Keratinocyte (primary cell): ENCODE data around the gene LFNG. TPM values are rescaled to one million over a fixed set of nuclear protein-coding genes. Genes with fewer than 3 reads are reported as not detected.

Experiments
- DNase-seq: peaks from one replicate; pipeline ENCODE4 v3.0.0-alpha.2; 2011; ENCODE audit warnings: low read depth, missing footprints, low spot score
- FAIRE-seq: peaks from 2 replicates; lab custom pipeline; 2011; peaks lifted over from hg19 to GRCh38; lab: Jason Lieb, UNC
- H2AFZ ChIP-seq: 2 replicates; pipeline ENCODE4 v1.6.0; 2012; ENCODE audit warnings: low read length, control low read depth, inconsistent platforms; ENCODE audit not compliant: control insufficient read depth
- H3K27ac ChIP-seq: 2 replicates; pipeline ENCODE4 v1.5.1; 2011; ENCODE audit warnings: low read length; ENCODE audit not compliant: control insufficient read depth, insufficient read depth
- H3K27me3 ChIP-seq: 3 replicates; pipeline ENCODE4 v1.6.0; 2011; ENCODE audit warnings: low read length; ENCODE audit not compliant: control insufficient read depth, insufficient read depth; ENCODE audit errors: extremely low read depth
- H3K36me3 ChIP-seq, 2 experiments: 2 replicates in 1 of 2; 3 replicates in 1 of 2; pipeline ENCODE4 v1.5.1; 2011; ENCODE audit warnings: low read length in 2 of 2, mild to moderate bottlenecking in 1 of 2; ENCODE audit not compliant: control insufficient read depth in 2 of 2, insufficient read depth in 2 of 2; ENCODE audit errors: extremely low read depth in 1 of 2
- H3K4me1 ChIP-seq: 3 replicates; pipeline ENCODE4 v1.5.1; 2011; ENCODE audit warnings: low read length; ENCODE audit not compliant: control insufficient read depth, insufficient read depth; ENCODE audit errors: extremely low read depth
- H3K4me2 ChIP-seq: 3 replicates; pipeline ENCODE4 v1.6.0; 2011; ENCODE audit warnings: low read depth, low read length; ENCODE audit not compliant: control insufficient read depth, insufficient read depth; ENCODE audit errors: extremely low read depth
- H3K4me3 ChIP-seq, 3 experiments: fragments of 200-600 bp in 1 of 3; sonication (generic) in 1 of 3; 2 replicates in 2 of 3; 3 replicates in 1 of 3; pipeline ENCODE4 v1.5.1; 2011 to 2016; ENCODE audit warnings: low read length in 3 of 3, mild to moderate bottlenecking in 3 of 3, control low read depth in 2 of 3, inconsistent platforms in 1 of 3, low read depth in 1 of 3, mixed read lengths in 1 of 3, mixed run types in 1 of 3, moderate library complexity in 1 of 3; ENCODE audit not compliant: control insufficient read depth in 2 of 3, insufficient read depth in 2 of 3; ENCODE audit errors: extremely low read depth in 1 of 3
- H3K79me2 ChIP-seq: 2 replicates; pipeline ENCODE4 v1.6.0; 2012; ENCODE audit warnings: low read length; ENCODE audit not compliant: control insufficient read depth, insufficient read depth
- H3K9ac ChIP-seq: 3 replicates; pipeline ENCODE4 v1.6.0; 2011; ENCODE audit warnings: low read length; ENCODE audit not compliant: control insufficient read depth, insufficient read depth; ENCODE audit errors: extremely low read depth
- H3K9me1 ChIP-seq: 3 replicates; pipeline ENCODE4 v1.6.0; 2011; ENCODE audit warnings: low read length; ENCODE audit not compliant: control insufficient read depth, insufficient read depth; ENCODE audit errors: extremely low read depth
- H3K9me3 ChIP-seq: 2 replicates; pipeline ENCODE4 v1.5.1; 2012; ENCODE audit warnings: low read depth, low read length; ENCODE audit not compliant: control insufficient read depth
- H4K20me1 ChIP-seq: 3 replicates; pipeline ENCODE4 v1.6.0; 2011; ENCODE audit warnings: low read length; ENCODE audit not compliant: control insufficient read depth, insufficient read depth; ENCODE audit errors: extremely low read depth
- EZH2 ChIP-seq: IDR thresholded peaks from one replicate; pipeline ENCODE4 v1.6.1; 2012; ENCODE audit warnings: inconsistent platforms, mild to moderate bottlenecking, low read length, moderate library complexity
- dilution Hi-C: fragments of 300-500 bp; cut with MboI; formaldehyde crosslinking; loops from one replicate; pipeline ENCODE4 v1.7.0; 2020; ENCODE audit warnings: low sequenced_read_pairs; ENCODE audit not compliant: extremely low pct_ligation_motif_present
- polyA plus RNA-seq, 5 experiments: library from polyadenylated mRNA; depleted of rRNA in 3 of 5; stranded (reverse) in 3 of 5; stranded (forward) in 1 of 5; unstranded in 1 of 5; fragments of >200 nt; gene quantifications; 1 replicate in 1 of 5; 2 replicates in 3 of 5; 3 replicates in 1 of 5; pipeline versions ENCODE4 v1.2.1 to v1.2.3, GENCODE V29; 2011 to 2012; ENCODE audit warnings: missing spikeins in 2 of 5, low read depth in 1 of 5, low replicate concordance in 1 of 5
- TF ChIP-seq, protein P1 (sequence below), 3 experiments: IDR thresholded peaks in 1 of 3; conservative IDR thresholded peaks in 1 of 3; optimal IDR thresholded peaks in 1 of 3; 2 replicates in 2 of 3; 3 replicates in 1 of 3; pipeline versions ENCODE3 to v1.5.1; 2011; ENCODE audit warnings: low read length in 3 of 3, mild to moderate bottlenecking in 3 of 3, moderate library complexity in 2 of 3, control low read depth in 1 of 3, inconsistent platforms in 1 of 3; ENCODE audit not compliant: insufficient read depth in 2 of 3; ENCODE audit errors: extremely low read depth in 1 of 3

LFNG gene
- polyA plus RNA-seq, 1 donor (not counting 4 experiments of a cell fraction or from before 2014, with no cell fraction given): 17.7 TPM

DNA sequence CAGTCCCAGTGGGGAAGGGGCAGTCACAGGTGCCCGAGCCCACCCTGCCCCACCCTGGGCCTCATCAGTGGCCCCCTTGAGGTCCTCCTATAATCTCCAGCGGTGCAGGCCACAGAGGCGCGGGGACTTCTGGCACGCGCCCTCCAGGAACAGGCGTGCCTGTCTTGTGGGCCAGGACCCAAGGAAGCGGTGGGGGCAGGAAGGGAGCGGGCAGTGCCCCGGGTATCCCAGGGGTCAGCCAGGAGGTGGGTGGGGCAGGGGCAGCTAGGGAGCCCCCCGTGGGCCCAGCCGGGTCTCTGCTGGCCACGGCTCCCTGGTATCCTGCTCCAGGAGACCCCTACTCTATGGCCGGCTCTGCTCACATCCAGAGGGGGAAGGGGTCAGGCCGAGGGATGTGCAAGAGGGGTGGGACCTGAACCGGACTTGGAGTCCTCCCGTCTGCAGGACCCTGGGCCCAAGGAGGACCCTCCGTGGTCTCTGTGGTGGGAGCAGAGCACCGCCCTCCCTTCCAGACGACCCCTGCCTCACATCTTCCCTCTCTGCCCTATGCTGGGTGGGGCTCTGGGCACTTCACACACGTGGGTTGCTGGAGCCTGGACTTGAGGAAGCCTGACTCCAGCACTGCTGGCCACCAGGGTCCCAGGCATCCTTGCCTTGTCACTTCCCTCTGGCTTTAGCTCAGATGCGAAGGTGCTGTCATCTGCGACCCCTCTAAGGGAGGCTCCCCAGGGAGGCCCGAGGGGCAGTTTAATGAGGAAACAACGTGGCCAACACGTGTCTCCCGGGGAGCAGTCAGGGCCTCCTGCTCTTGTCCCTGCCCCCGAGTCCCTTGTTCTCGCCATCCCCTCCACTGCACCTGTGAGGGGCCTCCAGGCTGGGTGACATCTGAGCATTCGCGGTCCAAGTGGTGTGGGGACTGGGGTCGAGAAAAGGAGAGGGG lies 25.1 kb upstream of the LFNG start:
- H2AFZ ChIP-seq: no peak overlapping the region
- H4K20me1 ChIP-seq: no peaks in the 10 kb centered on the region
- FAIRE-seq (no peak), DNase-seq (no peak)
- no peak overlapping the region for H3K4me2 ChIP-seq
- no peaks in the 10 kb centered on the region for H3K36me3 ChIP-seq
- H3K27me3 ChIP-seq: peaks cover 26% of the 10 kb centered on the region
- H3K9ac ChIP-seq: no peak overlapping the region
- H3K79me2 ChIP-seq: no peaks in the 10 kb centered on the region
- H3K9me3 ChIP-seq: no peaks in the 10 kb centered on the region
- no peak overlapping the region for H3K27ac ChIP-seq
- H3K4me3 ChIP-seq: no peak overlapping the region
- H3K9me1 ChIP-seq: no peaks in the 10 kb centered on the region
- TF ChIP-seq, protein P1, sequence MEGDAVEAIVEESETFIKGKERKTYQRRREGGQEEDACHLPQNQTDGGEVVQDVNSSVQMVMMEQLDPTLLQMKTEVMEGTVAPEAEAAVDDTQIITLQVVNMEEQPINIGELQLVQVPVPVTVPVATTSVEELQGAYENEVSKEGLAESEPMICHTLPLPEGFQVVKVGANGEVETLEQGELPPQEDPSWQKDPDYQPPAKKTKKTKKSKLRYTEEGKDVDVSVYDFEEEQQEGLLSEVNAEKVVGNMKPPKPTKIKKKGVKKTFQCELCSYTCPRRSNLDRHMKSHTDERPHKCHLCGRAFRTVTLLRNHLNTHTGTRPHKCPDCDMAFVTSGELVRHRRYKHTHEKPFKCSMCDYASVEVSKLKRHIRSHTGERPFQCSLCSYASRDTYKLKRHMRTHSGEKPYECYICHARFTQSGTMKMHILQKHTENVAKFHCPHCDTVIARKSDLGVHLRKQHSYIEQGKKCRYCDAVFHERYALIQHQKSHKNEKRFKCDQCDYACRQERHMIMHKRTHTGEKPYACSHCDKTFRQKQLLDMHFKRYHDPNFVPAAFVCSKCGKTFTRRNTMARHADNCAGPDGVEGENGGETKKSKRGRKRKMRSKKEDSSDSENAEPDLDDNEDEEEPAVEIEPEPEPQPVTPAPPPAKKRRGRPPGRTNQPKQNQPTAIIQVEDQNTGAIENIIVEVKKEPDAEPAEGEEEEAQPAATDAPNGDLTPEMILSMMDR (optimal IDR thresholded peaks at IDR 0.05 in 1 of 3, IDR thresholded peaks at IDR 0.05 in 1 of 3, conservative IDR thresholded peaks at IDR 0.05 in 1 of 3; ENCODE audit: extremely low read depth in 1 of 3, insufficient read depth in 2 of 3, low read length in 3 of 3): no peak
- no peak for TF ChIP-seq EZH2
- dilution Hi-C loops: no loop called here
- H3K4me1 ChIP-seq: no peaks in the 10 kb centered on the region

- no peaks in the 10 kb centered on the region for H3K9me3 ChIP-seq
- H3K4me2 ChIP-seq: no peak overlapping the region
- TF ChIP-seq EZH2: no peak
- TF ChIP-seq, protein P1 (optimal IDR thresholded peaks at IDR 0.05 in 1 of 3, IDR thresholded peaks at IDR 0.05 in 1 of 3, conservative IDR thresholded peaks at IDR 0.05 in 1 of 3; ENCODE audit: extremely low read depth in 1 of 3, insufficient read depth in 2 of 3, low read length in 3 of 3): no peak
- no peak overlapping the region for H3K4me3 ChIP-seq
- no peaks in the 10 kb centered on the region for H4K20me1 ChIP-seq
- H3K27ac ChIP-seq: no peak overlapping the region
- no peak for FAIRE-seq
- no peaks in the 10 kb centered on the region for H3K36me3 ChIP-seq
- H3K79me2 ChIP-seq: no peaks in the 10 kb centered on the region
- no peaks in the 10 kb centered on the region for H3K4me1 ChIP-seq
- dilution Hi-C loops: no loop called here
- H3K9me1 ChIP-seq: no peaks in the 10 kb centered on the region
- H2AFZ ChIP-seq: no peak overlapping the region
- H3K9ac ChIP-seq: no peak overlapping the region
- DNase-seq: no peak
- peaks cover 26% of the 10 kb centered on the region for H3K27me3 ChIP-seq
These were observed 23.9 kb upstream of the LFNG start for GRCh38 chr7:2495418-2496299.
